Right forelimb (tissue), 1 donor: ENCODE data around the gene RELL2.

Source experiments
- DNase-seq: peaks from one replicate; pipeline ENCODE4 v3.0.0-alpha.2; 2018

Gene RELL2

GRCh38 chr5:141650851-141651727, 14.3 kb downstream of the RELL2 start, which contains the start of gene FCHSD1:
Gene FCHSD1 (minus strand): TSS chr5:141651418. CDS start chr5:141651368, 50 bp downstream.
- peak; percentile 91 for DNase-seq

GRCh38 chr5:141651728-141652105, 14.9 kb downstream of the RELL2 start:
- DNase-seq, result no peak

GRCh38 chr5:141654298-141654697, 17.5 kb downstream of the RELL2 start:
- DNase-seq, result no peak

- DNase-seq, result no peak
Measured at GRCh38 chr5:141655020-141655419, 18.2 kb downstream of the RELL2 start.

- no peak for DNase-seq
Measured at GRCh38 chr5:141656396-141656795, 19.6 kb downstream of the RELL2 start.

- no peak for DNase-seq
Measured at GRCh38 chr5:141657404-141657803, 20.6 kb downstream of the RELL2 start.

GRCh38 chr5:141657937-141658545, 21.2 kb downstream of the RELL2 start:
- DNase-seq, result no peak

GRCh38 chr5:141662028-141662427, 25.2 kb downstream of the RELL2 start:
- no peak for DNase-seq

GRCh38 chr5:141663506-141663905, 26.7 kb downstream of the RELL2 start:
- DNase-seq, result no peak

- DNase-seq, result peak; percentile 85
Measured at GRCh38 chr5:141664733-141665461, 28.1 kb downstream of the RELL2 start.

GRCh38 chr5:141665995-141666940, 29.5 kb downstream of the RELL2 start:
- DNase-seq, result no peak

- no peak for DNase-seq
Measured at GRCh38 chr5:141668601-141669265, 31.9 kb downstream of the RELL2 start.

- no peak for DNase-seq
Measured at GRCh38 chr5:141669520-141669919, 32.7 kb downstream of the RELL2 start.

- DNase-seq, result no peak
Measured at GRCh38 chr5:141672071-141672840, 35.5 kb downstream of the RELL2 start.

GRCh38 chr5:141672841-141673813, 36.3 kb downstream of the RELL2 start:
- no peak for DNase-seq

GRCh38 chr5:141674747-141675146, 38.0 kb downstream of the RELL2 start:
- no peak for DNase-seq

- DNase-seq, result no peak
Measured at GRCh38 chr5:141675672-141676071, 38.9 kb downstream of the RELL2 start.

- no peak for DNase-seq
Measured at GRCh38 chr5:141677415-141677814, 40.6 kb downstream of the RELL2 start.

GRCh38 chr5:141680178-141680577, 43.4 kb downstream of the RELL2 start:
- no peak for DNase-seq

GRCh38 chr5:141680751-141681201, 44.0 kb downstream of the RELL2 start:
- no peak for DNase-seq
